Glomerular endothelial cell (primary cell): ENCODE measurements around the gene ASAP2. TPM values are rescaled to one million over a fixed set of nuclear protein-coding genes. Genes with fewer than 3 reads are reported as not detected.

Experiments used
- DNase-seq: peaks from one replicate; pipeline ENCODE4 v3.0.0-alpha.2; 2011; ENCODE audit warnings: low read depth, low spot score; ENCODE audit errors: extremely low read depth
- total RNA-seq: library from RNA; depleted of rRNA; stranded (reverse); fragments of >200 nt; gene quantifications from 2 replicates; pipeline ENCODE4 v1.2.3, GENCODE V29; 2015

Gene ASAP2
- total RNA-seq, 1 donor from 2014 or later, result 71.6 TPM

DNA sequence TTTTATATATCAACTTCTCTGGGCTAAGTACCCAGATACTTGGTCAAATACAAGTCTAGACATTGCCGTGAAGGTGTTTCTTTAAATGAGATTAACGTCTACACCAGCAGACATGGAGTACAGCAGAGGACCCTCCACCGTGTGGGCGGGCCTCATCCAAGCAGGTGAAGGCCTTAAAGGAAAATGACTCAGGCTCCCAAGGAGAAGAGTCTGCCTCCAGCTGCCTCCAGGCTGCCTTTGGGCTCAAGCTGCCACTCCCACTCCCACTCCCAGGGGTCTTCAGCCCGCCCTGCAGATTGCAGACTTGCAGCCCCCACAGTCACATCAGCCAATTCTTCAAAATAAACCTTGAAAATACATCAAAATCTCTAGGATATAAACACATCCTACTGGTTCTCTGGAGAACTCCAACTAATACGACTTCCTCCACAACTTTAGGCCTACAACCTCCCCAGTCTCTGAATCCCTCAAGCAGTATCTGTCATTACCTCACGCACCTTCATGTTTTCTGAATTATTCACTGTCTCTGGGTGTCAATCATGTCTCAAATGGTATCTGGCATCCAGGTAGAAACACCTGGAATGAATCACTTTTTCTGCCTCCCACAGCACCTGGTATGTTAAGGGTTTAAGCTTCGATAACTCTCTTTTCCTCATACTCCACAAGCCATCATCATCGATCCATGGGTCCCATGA, 209.8 kb downstream of the ASAP2 start:
- DNase-seq, result no peak

DNA sequence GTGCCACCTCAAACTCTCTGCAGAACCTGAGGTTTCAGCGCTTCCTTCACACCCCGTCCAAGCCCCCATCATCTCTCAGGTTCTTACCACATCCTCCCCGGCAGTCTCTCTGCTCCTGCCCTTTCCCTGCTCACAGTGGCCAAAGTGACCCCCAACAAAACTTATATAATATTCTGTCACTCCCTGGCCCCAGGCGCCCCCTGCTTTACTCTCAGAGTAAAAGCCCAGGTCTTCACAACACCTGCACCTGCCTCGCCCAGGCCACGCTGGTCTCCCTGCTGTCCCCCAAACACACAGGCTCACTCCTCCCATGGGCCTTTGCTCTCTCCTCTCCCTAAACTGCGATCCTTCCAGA, 210.3 kb downstream of the ASAP2 start:
- DNase-seq, result no peak

- DNase-seq, result no peak
These were observed 211.1 kb downstream of the ASAP2 start for GRCh38 chr2:9417725-9418124.

GRCh38 chr2:9418746-9419145, 212.1 kb downstream of the ASAP2 start:
- no peak for DNase-seq

DNA sequence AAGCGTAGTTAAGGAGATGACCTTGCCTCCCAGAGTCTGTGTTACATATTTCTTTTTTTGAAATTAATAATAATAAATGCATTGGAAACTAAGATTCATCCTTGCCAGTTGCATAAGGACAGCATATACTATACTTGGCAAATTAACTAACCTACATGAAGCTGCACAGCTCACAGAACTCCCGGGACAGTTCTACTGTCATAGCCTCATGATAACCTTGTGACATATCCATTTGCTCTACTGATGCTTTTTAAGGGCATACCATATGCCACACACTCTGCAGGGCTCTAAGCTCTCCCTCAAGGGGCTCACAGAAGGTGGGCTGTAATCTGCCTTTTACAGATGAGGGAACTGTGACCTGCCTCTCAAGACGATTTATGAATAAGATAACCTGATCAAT, 212.9 kb downstream of the ASAP2 start:
- no peak for DNase-seq

DNA sequence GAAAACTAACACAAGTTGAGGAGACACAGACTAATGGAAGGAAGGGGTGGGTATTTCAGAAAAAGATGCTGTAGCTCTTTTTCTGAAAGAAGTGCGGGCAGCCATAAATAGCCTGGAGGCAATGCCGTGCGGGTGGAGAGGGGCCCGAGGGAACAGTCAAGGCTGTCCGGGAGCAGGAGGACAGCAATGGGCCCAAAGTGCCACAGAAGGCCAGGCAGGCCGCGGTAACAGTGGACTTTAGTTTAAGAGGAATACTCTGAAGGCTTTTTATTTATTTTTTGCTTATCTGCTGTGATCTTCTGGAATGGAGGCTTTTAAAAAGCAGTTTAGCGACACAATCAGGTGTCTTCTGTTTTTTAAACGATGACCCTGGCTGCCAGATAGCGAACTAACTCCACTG, 213.9 kb downstream of the ASAP2 start:
- DNase-seq, result no peak

- no peak for DNase-seq
These were observed 215.9 kb downstream of the ASAP2 start for GRCh38 chr2:9422321-9423099.

- DNase-seq, result peak; percentile 80
These were observed 216.7 kb downstream of the ASAP2 start, which contains the start of the genes CPSF3 and ITGB1BP1 for GRCh38 chr2:9423100-9423921. Gene CPSF3 (plus strand): TSS chr2:9423654. CDS start chr2:9423774, 120 bp downstream. Gene ITGB1BP1 (minus strand): TSS chr2:9423528. CDS start chr2:9418697, 4,831 bp downstream.

- no peak for DNase-seq
These were observed 217.3 kb downstream of the ASAP2 start for GRCh38 chr2:9423922-9424272.

DNA sequence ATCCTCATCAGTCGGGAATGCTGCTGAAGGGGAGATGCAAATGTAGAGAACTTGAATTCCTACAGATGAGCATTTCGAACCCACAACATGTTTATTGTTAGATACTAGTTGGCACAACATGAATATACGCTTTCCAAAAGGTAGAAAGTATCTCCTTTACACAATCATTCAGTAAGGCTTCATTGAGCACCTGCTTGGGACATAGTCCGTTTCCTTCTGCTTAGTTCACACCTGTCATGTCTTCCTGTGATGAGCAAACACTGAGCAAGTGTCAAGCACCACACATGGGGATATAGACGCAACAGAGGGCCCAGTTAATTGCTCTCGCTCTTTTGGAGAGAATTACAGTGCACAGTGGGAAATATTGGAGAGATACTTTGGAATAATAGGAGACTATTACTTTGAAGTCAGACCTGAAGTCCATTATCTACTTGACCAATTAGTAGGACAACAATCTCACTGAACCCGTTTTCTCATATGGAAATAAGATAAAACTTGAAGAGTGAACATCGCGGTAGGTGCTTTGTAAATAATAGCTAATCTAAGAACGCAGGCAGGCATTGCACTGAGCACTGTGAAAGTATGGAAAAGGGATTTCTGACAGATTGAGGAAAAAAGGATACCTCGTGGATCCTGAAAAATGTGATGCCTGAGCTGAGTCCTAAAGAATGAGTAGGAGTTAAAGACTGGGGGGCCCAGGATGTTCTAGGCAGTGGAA, 218.0 kb downstream of the ASAP2 start:
- no peak for DNase-seq

DNA sequence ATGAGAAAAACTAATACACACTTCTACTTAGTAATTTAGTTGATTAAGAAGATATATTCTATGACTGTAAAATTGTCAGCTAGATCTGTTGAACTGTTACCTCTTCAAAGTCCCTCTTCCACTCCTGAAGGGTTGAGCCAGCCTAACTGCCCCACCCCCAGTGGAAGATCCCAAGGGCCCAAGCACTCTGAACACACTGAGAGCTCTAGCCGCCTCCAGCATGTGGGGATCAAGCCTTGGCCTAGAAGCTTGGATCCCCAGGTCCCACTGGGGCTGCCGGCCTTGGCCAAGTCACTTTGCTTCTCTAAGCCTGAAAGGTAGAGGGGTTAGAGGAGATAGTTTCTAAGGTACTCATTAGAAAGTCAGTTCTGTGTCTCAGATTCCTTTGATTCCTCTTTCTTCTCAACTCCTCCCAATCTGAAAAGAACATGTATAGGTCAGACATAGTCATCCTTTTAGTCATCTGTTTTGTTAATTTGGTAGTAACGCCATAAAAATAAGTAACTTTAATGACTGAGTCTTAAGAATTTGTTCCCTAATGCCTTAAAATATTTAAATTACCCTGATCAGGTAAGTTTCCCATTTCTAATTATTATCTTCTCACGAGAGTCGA, 222.5 kb downstream of the ASAP2 start:
- DNase-seq, result no peak

DNA sequence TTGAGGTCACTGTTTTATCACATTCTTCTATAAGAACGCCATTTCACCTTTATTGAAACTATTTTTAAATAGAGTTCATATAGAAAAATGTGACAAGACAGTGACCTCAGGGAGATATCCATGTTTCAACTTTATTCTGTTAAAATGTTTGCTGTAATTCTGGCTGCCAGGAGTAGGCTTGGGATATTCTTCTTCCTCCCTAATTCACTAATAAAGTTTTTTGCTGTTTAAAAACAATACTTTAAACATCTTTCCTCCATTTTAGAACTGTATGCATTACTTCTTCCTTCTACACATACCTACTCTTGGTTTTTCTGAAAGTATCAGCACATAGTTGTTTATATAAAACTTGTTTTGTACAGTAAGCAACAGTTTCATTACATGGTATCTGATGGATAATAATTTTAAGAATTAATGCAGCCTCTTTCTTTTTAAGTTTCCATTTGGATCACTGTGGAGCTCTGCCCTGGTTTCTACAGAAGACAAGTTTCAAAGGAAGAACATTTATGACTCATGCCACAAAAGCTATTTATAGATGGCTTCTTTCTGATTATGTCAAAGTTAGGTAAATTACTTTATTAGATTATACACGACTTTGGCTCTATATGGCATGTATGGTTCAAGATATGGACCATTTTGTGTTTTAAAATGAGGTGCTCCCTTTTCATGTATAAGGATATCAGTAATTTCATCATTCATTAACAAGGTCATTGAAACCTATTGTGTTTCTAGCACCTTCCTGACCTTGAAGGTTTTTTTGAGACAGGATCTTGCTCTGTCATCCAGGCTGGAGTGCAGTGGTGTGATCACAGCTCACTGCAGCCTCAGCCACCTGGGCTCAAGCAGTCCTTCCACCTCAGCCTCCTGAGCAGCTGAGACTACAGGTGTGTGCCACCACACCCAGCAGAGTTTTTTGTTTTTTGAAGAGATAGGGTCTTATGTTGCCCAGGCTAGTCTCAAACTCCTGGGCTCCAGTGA, 224.0 kb downstream of the ASAP2 start:
- DNase-seq, result no peak

DNA sequence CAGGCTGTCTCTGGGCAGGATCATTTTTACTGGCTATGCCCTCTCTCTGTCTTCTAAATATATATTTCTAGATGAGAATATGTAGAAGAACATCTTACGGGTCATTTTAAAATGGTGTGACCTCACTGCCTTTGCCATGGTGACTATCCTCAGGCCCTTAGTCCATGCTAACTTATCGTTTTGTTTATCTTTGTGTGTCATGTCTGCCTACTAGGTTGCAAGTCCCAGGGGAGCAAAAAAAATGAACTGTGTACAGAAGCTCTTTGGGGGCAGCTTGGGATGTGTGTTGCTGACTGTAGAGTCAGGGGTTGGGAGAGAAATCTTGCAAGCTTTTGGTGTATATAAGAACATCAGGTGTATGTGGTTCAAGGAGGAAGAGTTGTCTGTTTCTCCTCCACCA, 227.9 kb downstream of the ASAP2 start:
- no peak for DNase-seq

- DNase-seq, result no peak
These were observed 232.9 kb downstream of the ASAP2 start for GRCh38 chr2:9439536-9439935.

DNA sequence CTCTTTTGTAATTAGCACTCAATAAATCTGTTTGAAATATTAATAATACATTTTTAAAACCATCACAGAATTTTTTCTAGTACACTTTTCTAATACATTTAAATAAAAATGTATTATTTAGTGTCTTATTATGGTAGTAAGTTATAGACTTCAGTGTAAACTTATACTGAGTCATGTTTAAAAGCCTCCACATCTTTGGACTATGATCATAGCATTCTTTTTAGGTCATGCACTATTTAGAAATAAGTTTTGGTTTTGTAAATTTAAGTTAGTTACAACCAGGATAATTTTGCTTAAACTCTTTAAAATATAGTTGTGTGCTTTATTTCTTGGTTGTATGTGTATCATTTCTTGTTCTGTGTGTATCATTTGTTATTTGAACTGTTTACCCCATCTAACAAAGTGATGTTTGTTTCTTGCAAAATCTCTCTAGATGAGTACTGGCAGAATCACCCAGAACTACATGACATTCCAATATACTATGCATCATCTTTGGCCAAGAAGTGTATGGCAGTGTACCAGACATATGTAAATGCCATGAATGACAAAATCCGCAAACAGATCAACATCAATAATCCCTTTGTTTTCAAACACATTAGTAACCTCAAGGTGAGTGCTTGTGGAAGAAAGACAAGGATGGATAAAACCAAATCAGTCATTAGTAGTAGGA, 233.6 kb downstream of the ASAP2 start:
- no peak for DNase-seq

GRCh38 chr2:9441556-9441955, 234.9 kb downstream of the ASAP2 start:
- DNase-seq, result no peak

GRCh38 chr2:9443526-9443925, 236.9 kb downstream of the ASAP2 start:
- DNase-seq, result no peak

- no peak for DNase-seq
These were observed 238.5 kb downstream of the ASAP2 start for GRCh38 chr2:9445089-9445488.

GRCh38 chr2:9451231-9451630, 244.6 kb downstream of the ASAP2 start:
- no peak for DNase-seq
